A673 (cell line): ENCODE data around the gene PARS2. TPM values are rescaled to one million over a fixed set of nuclear protein-coding genes. Genes with fewer than 3 reads are reported as not detected.

Experiments
- BruUV-seq: library from RNA; stranded (reverse); fragments of 400-500 nt; replicated peaks from 2 replicates; lab custom pipeline; 2021; lab: Mats Ljungman, UMichigan
- CTCF ChIA-PET: fragments of 300-600 bp; sonication (Branson Sonifier 250); formaldehyde crosslinking; loops from one replicate; lab custom pipeline; 2022; ENCODE audit warnings: antibody characterized with exemption; lab: Charles Lee
- POLR2A ChIA-PET: fragments of 300-600 bp; sonication (Branson Sonifier 250); formaldehyde crosslinking; loops from one replicate; lab custom pipeline; 2022; ENCODE audit warnings: antibody characterized with exemption; ENCODE audit not compliant: low non-redundant PET; lab: Charles Lee
- DNase-seq: peaks from one replicate; pipeline ENCODE4 v3.0.0-alpha.2; 2015; ENCODE audit warnings: low spot score
- H3K27ac ChIP-seq: fragments of 200-600 bp; sonication (generic); 2 replicates; pipeline ENCODE4 v1.5.1; 2016; ENCODE audit warnings: mixed run types, low read depth, mild to moderate bottlenecking, mixed read lengths, antibody characterized with exemption, low read length; ENCODE audit not compliant: poor library complexity, severe bottlenecking
- H3K27me3 ChIP-seq: fragments of 200-600 bp; sonication (generic); replicated peaks from 2 replicates; pipeline ENCODE4 v1.6.1; 2017; ENCODE audit warnings: mixed run types, low read depth, mild to moderate bottlenecking, mixed read lengths, antibody characterized with exemption, low read length; ENCODE audit not compliant: insufficient read depth, poor library complexity
- H3K36me3 ChIP-seq: fragments of 200-600 bp; sonication (generic); 2 replicates; pipeline ENCODE4 v1.6.1; 2016; ENCODE audit warnings: mixed run types, mild to moderate bottlenecking, mixed read lengths, antibody characterized with exemption, low read length; ENCODE audit not compliant: insufficient read depth, poor library complexity, severe bottlenecking
- H3K4me1 ChIP-seq: fragments of 200-600 bp; sonication (generic); 2 replicates; pipeline ENCODE4 v1.6.1; 2017; ENCODE audit warnings: mixed run types, mild to moderate bottlenecking, mixed read lengths, antibody characterized with exemption, low read length; ENCODE audit not compliant: insufficient read depth, poor library complexity, severe bottlenecking
- H3K4me3 ChIP-seq: fragments of 200-600 bp; sonication (generic); 2 replicates; pipeline ENCODE4 v1.5.1; 2016; ENCODE audit warnings: low read depth, mixed run types, mild to moderate bottlenecking, mixed read lengths, low read length; ENCODE audit not compliant: poor library complexity, severe bottlenecking
- H3K9me3 ChIP-seq: fragments of 200-600 bp; sonication (generic); 2 replicates; pipeline ENCODE4 v1.6.1; 2016; ENCODE audit warnings: mixed run types, low read depth, mild to moderate bottlenecking, mixed read lengths, antibody characterized with exemption, low read length; ENCODE audit not compliant: poor library complexity, severe bottlenecking
- EZH2 ChIP-seq: fragments of 200-600 bp; sonication (generic); IDR thresholded peaks from 2 replicates; pipeline ENCODE4 v1.6.1; 2017; ENCODE audit warnings: borderline replicate concordance, low read depth, mild to moderate bottlenecking, mixed read lengths, antibody characterized with exemption, low read length; ENCODE audit not compliant: poor library complexity, severe bottlenecking
- intact Hi-C: fragments of 100-400 bp; cut with micrococcal nuclease; formaldehyde crosslinking; loops from one replicate; pipeline ENCODE4 v1.10.0; 2022; ENCODE audit not compliant: unreplicated experiment
- total RNA-seq: library from RNA; stranded (reverse); gene quantifications from 2 replicates; pipeline ENCODE4 v1.2.3, GENCODE V29; 2021
- TF ChIP-seq, protein P1 (sequence below): fragments of 300-800, 200-600 bp; sonication (generic); conservative IDR thresholded peaks from 2 replicates; pipeline ENCODE4 v1.5.1; 2017; ENCODE audit warnings: low read depth, mild to moderate bottlenecking, antibody characterized with exemption, low read length, moderate library complexity, mixed read lengths

PARS2 gene
- total RNA-seq, 1 experiment from 2014 or later = 6.9 TPM

DNA sequence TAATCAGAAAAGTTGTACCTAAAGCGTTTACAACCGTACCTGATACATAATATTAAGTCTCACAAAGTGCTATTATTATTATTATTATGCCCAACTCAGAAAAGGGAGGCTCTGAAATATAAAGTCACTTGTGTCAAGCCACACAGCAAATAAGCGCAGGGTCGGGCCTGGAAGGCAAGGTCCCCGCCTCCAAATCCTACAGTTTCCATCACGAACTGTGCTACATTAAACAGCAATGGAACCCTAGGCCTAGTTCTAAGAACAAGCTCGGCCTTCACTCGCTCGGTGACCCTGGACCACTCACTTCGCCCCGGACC is 549 bp downstream of the PARS2 start:
- H3K4me3 ChIP-seq = peak overlapping the region; percentile 68
- H3K27ac ChIP-seq = peak overlapping the region; percentile 78
- peaks cover 12% of the 10 kb centered on the region for H3K4me1 ChIP-seq
- H3K9me3 ChIP-seq = no peaks in the 10 kb centered on the region
- TF ChIP-seq, protein P1, sequence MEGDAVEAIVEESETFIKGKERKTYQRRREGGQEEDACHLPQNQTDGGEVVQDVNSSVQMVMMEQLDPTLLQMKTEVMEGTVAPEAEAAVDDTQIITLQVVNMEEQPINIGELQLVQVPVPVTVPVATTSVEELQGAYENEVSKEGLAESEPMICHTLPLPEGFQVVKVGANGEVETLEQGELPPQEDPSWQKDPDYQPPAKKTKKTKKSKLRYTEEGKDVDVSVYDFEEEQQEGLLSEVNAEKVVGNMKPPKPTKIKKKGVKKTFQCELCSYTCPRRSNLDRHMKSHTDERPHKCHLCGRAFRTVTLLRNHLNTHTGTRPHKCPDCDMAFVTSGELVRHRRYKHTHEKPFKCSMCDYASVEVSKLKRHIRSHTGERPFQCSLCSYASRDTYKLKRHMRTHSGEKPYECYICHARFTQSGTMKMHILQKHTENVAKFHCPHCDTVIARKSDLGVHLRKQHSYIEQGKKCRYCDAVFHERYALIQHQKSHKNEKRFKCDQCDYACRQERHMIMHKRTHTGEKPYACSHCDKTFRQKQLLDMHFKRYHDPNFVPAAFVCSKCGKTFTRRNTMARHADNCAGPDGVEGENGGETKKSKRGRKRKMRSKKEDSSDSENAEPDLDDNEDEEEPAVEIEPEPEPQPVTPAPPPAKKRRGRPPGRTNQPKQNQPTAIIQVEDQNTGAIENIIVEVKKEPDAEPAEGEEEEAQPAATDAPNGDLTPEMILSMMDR = no peak
- TF ChIP-seq EZH2 = no peak
- intact Hi-C loops = no loop called here
- CTCF ChIA-PET = interaction anchor here (0.5 kb wide), 1 partner anchor 1494 kb away, joined by 3 read pairs; no protein-coding TSS in a partner anchor
- DNase-seq = no peak
- TSS peak; percentile 89 for BruUV-seq
- no peaks in the 10 kb centered on the region for H3K27me3 ChIP-seq
- no peaks in the 10 kb centered on the region for H3K36me3 ChIP-seq
- POLR2A ChIA-PET = no interaction called here

DNA sequence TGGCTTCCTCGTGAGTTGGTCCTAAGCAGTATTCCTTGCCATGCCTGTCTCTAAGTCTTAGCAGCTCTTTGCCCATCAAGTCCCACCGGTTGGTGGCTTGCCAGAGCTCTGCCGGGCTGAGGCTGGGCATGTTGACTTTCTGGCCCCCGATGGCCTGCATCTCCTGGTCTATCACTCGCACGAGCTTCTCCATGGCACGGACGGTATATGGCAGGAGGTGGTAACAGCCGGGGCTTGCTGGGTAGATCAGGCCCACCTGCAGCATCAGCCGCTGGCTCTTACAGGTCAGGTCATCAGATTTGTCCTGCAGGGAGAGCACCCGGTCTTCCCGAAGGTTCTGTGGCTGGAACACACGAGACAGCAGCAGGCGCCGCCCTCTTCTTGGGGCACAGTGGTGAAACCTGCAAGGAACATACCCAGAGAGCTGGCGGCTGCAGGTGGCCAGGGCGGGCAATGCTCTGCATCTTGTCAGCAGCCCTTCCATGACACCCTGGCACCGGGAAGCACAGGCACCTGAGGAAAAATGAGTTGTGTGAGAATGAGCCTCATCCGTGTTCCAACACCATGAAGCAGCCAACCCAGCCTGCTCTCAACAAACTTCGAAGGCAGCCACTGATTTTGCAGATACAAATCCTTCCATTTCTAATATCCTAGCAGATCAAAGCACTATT is 5.5 kb downstream of the PARS2 start:
- DNase-seq = no peak
- intact Hi-C loops = no loop called here
- Histone ChIP-seq H3K4me3 (no peak overlapping the region), H3K9me3 (no peaks in the 10 kb centered on the region), H3K4me1 (peaks cover 4% of the 10 kb centered on the region), H3K27me3 (no peaks in the 10 kb centered on the region), H3K27ac (no peak overlapping the region), H3K36me3 (peaks cover 9% of the 10 kb centered on the region)
- ChIA-PET POLR2A (no interaction called here), CTCF (no interaction called here)
- TF ChIP-seq EZH2 = no peak
- TF ChIP-seq, protein P1 = no peak
- BruUV-seq = no TSS peak

DNA sequence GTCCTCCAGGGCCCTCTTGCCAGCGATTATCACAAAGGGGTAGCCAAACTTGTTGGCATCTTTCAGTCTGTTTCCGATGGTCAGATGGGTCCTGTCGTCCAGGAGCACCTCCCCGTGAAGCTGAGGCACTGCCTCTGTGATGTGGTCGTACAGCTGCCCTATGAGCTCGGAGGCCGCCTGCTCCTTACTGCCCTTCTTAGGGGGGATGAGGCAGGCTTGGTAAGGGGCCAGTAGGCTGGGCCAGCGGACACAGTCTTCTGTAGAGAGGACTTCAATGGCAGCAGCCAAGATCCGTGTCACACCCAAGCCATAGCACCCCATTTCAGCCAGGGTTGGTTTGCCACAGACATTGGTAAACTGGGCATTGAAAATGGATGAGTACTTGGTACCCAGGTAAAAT is 6.5 kb downstream of the PARS2 start:
- TF ChIP-seq EZH2 = no peak
- TF ChIP-seq, protein P1 = no peak
- ChIA-PET CTCF (no interaction called here), POLR2A (no interaction called here)
- DNase-seq = no peak
- Histone ChIP-seq H3K4me3 (no peak overlapping the region), H3K36me3 (peaks cover 9% of the 10 kb centered on the region), H3K4me1 (no peaks in the 10 kb centered on the region), H3K27me3 (no peaks in the 10 kb centered on the region), H3K27ac (no peak overlapping the region), H3K9me3 (no peaks in the 10 kb centered on the region)
- no TSS peak for BruUV-seq
- intact Hi-C loops = no loop called here
